ENCODE measurements around the gene PUM2. TPM values are rescaled to one million over a fixed set of nuclear protein-coding genes. Genes with fewer than 3 reads are reported as not detected.

The PUM2 gene
- total and polyA plus RNA-seq, 2 of the 8 experiments (the other 6 are each of a cell fraction or from before 2014, with no cell fraction given): 46.6 to 114 TPM

DNA sequence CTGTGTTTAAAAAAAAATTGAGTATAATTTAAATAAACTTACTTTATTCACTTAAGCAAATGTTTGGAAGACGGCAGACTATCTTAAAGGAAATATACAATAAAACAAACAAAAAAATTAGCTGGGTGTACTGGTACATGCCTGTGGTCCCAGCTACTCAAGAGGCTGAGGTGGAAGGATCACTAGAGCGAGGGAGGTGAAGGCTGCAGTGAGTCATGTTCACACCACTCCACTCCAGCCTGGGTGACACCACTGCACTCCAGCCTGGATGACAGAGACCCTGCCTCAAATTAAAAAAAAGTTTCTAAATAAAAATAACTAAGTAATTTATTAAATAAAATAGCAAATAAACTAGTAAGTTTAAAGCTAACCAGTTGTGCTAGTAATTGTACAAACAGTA lies 7.5 kb downstream of the PUM2 start:
- Histone ChIP-seq H4K20me1 (replicated peaks in 1 of 2; ENCODE audit: control insufficient read depth in 1 of 2, insufficient read depth in 2 of 2, low read length in 2 of 2) (peaks cover 33 to 41% of the 10 kb centered on the region in 2 experiments), H2BK15ac (ENCODE audit: low read length) (no peak overlapping the region), H4K8ac (ENCODE audit: extremely low read depth, insufficient read depth, low read length) (no peak overlapping the region), H3K56ac (replicated peaks; ENCODE audit: insufficient read length, low read depth, low read length) (no peak overlapping the region), H3K9me3 (ENCODE audit: insufficient read depth in 2 of 2, low read depth in 1 of 2, low read length in 1 of 2) (no peaks in the 10 kb centered on the region), H4K91ac (replicated peaks; ENCODE audit: insufficient read length, low read length) (no peak overlapping the region), H2BK20ac (ENCODE audit: low read length) (no peak overlapping the region), H2BK12ac (ENCODE audit: low read depth, low read length) (no peak overlapping the region), H3K14ac (ENCODE audit: insufficient read length) (no peak overlapping the region), H3K23ac (ENCODE audit: insufficient read length) (no peak overlapping the region), H3K23me2 (ENCODE audit: low read depth, low read length) (no peaks in the 10 kb centered on the region), H2BK5ac (ENCODE audit: low read depth, low read length) (no peak overlapping the region), H3K27ac (ENCODE audit: low read depth, low read length) (no peak overlapping the region), H3K79me2 (ENCODE audit: control insufficient read depth in 1 of 2, insufficient read depth in 2 of 2, low read length in 2 of 2) (peaks cover 85 to 100% of the 10 kb centered on the region in 2 experiments), H3K9ac (replicated peaks in 1 of 4; ENCODE audit: extremely low read depth in 1 of 4, low read depth in 3 of 4, low read length in 3 of 4) (no peak overlapping the region), H3K36me3 (ENCODE audit: control insufficient read depth in 2 of 4, insufficient read depth in 4 of 4, low read length in 3 of 4) (no peaks in the 10 kb centered on the region; a peak in 1 of 8 replicates), H3K4me1 (replicated peaks in 1 of 4; ENCODE audit: control insufficient read depth in 3 of 4, insufficient read depth in 4 of 4, low read length in 3 of 4) (peaks cover 2 to 5% (median 4%) of the 10 kb centered on the region in 4 experiments; a peak in 5 of 7 replicates), H3K79me1 (ENCODE audit: low read depth, low read length) (peaks cover 7% of the 10 kb centered on the region; the same call in 1 of the 2 replicates), H2BK120ac (replicated peaks; ENCODE audit: low read depth, low read length) (no peak overlapping the region), H2AK5ac (ENCODE audit: low read depth, low read length) (no peak overlapping the region), H3K18ac (ENCODE audit: extremely low read depth, low read length) (no peak overlapping the region), H4K5ac (ENCODE audit: insufficient read length, low read depth, low read length) (no peak overlapping the region), H3K27me3 (replicated peaks in 1 of 4; ENCODE audit: control insufficient read depth in 3 of 4, extremely low read depth in 1 of 4, insufficient read depth in 3 of 4, low read length in 3 of 4) (no peaks in the 10 kb centered on the region), H3K4me3 (ENCODE audit: extremely low read depth in 1 of 4, insufficient read depth in 2 of 4, low read depth in 3 of 4, low read length in 4 of 4) (no peak overlapping the region), H3K4ac (replicated peaks; ENCODE audit: insufficient read length, low read depth, low read length) (no peak overlapping the region), H3K4me2 (ENCODE audit: insufficient read depth in 1 of 2, low read depth in 2 of 2, low read length in 2 of 2) (no peak overlapping the region), H2AFZ (ENCODE audit: low read length) (no peak overlapping the region)
- CTCF ChIA-PET (ENCODE audit: partially characterized antibody): interaction anchor here (0.7 to 1.7 kb wide), 6 partner anchors 16 to 318 kb away, joined by 3 to 9 read pairs (median 4); no protein-coding TSS in a partner anchor
- DNase-seq (ENCODE audit: low read depth in 1 of 2, low spot score in 2 of 2) (no peak), FAIRE-seq (no peak)
- 93% methylated on average over 2 of the region's 2 CpGs; no CpG with 5 or more reads in 1 of the 2 experiments for WGBS, 2 experiments (ENCODE audit: extremely low coverage in 1 of 2, insufficient coverage in 1 of 2, insufficient read length in 1 of 2, insufficient replicate concordance in 2 of 2, low coverage in 1 of 2, low lambda C conversion rate in 2 of 2, missing lambda C conversion rate in 1 of 2)
- TF ChIP-seq POU5F1 (IDR thresholded peaks at IDR 0.05; ENCODE audit: low read depth, low read length): no peak
- TF ChIP-seq TCF12 (IDR thresholded peaks at IDR 0.05; ENCODE audit: low read depth, low read length): no peak
- no peak for TF ChIP-seq BACH1 (IDR thresholded peaks at IDR 0.05; ENCODE audit: low read length)
- no peak for TF ChIP-seq SP4 (IDR thresholded peaks at IDR 0.05; ENCODE audit: low read length)
- no peak for TF ChIP-seq NRF1 (IDR thresholded peaks at IDR 0.05; ENCODE audit: low read depth, low read length)
- TF ChIP-seq EZH2 (IDR thresholded peaks at IDR 0.05; ENCODE audit: low read depth, low read length, severe bottlenecking): no peak
- POLR2A ChIA-PET (ENCODE audit: partially characterized antibody): interaction anchor here (0.6 to 2.3 kb wide), 9 partner anchors 9 to 105 kb away, joined by 3 to 13 read pairs (median 5); no protein-coding TSS in a partner anchor

Measured in H1 (cell line).